GM23338 (cell line): ENCODE results near the gene MGAT3.

Experiments used
- CREB1 ChIP-seq: fragments of 250-450 bp; sonication (Bioruptor Pico); IDR thresholded peaks from 2 replicates; pipeline ENCODE4 v1.5.0; 2020; ENCODE audit warnings: low read depth, mild to moderate bottlenecking, moderate library complexity
- CTCF ChIP-seq, 2 experiments: fragments of 200-600 bp in 1 of 2; sonication (generic) in 1 of 2; conservative IDR thresholded peaks; 2 replicates each; pipeline versions ENCODE4 v1.5.1 to v1.6.1; 2016 to 2017; ENCODE audit warnings: antibody characterized with exemption in 2 of 2, low read depth in 2 of 2, mild to moderate bottlenecking in 2 of 2, moderate library complexity in 1 of 2
- EZH2 ChIP-seq: fragments of 200-600 bp; sonication (generic); IDR thresholded peaks from one replicate; pipeline ENCODE4 v1.8.0; 2017; ENCODE audit warnings: antibody characterized with exemption, mild to moderate bottlenecking, low read depth; ENCODE audit not compliant: unreplicated experiment
- POLR2AphosphoS5 ChIP-seq: IDR thresholded peaks from 2 replicates; pipeline ENCODE4 v1.6.1; 2016; ENCODE audit warnings: antibody characterized with exemption, low read depth
- STAT1 ChIP-seq: IDR thresholded peaks from one replicate; pipeline ENCODE4 v1.6.1; 2016; ENCODE audit warnings: antibody characterized with exemption; ENCODE audit not compliant: unreplicated experiment

DNA sequence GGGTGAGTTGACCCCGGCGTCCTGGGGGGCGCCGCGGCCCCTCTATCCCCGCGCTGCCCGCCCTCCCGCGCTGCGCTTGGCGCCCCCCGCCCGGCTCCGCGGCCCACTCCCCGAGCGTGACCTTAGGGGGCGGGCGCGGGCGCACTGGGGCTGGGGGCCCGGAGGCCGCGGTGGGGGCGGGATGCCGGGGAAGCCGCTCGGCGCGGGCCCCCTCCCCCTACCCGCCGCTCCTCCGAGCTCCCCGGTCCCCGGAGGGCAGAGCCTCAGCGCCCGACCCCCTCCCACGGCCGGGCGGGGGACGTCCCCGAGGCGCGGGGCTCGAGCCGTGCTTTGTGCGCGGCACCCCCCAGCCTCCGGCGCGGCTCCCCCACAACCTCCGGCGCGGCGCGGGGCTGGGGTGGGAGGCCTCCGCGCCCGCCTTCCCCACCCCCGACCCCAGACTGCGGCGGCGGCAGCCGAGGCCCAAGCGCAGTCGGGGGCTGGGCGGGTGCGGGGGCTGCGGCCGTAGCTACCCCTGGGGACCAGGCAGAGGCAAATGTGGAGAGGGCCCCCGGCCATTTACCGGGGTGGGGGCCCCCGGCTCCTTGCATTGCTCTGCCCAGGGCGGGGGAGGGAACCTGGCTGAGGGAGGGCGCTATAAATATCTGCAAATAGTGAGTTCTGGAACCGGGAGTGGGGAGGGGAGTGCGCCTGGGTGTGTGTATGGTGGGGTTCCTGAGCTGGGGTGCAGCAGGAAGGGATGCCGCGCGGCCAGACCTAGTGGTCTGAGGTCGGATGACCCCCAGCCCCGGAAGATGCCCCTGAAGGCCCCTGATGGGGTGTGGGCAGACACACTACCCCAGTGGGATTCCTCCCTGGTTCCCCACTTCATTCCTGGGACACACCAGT lies 988 bp downstream of the MGAT3 start:
- TF ChIP-seq STAT1 (no peak), CTCF (conservative IDR thresholded peaks at IDR 0.05; ENCODE audit: low read depth in 2 of 2) (no peak), CREB1 (CRISPR knock-in tag) (no peak), EZH2 (no peak), POLR2AphosphoS5 (no peak)
